ENCODE measurements around the gene KDM2B. TPM values are rescaled to one million over a fixed set of nuclear protein-coding genes. Genes with fewer than 3 reads are reported as not detected.

Gene KDM2B
- polyA plus RNA-seq, 1 of the 3 experiments (the other 2 are of a cell fraction) = 11.5 TPM

GRCh38 chr12:121507245-121507644 is 73.6 kb downstream of the KDM2B start:
- 97% methylated on average over 8 of the region's 8 CpGs for WGBS (ENCODE audit: low lambda C conversion rate)
- Histone ChIP-seq H3F3A (replicated peaks; ENCODE audit: insufficient read depth) (no peaks in the 10 kb centered on the region), H3K9me3 (no peaks in the 10 kb centered on the region), H3K4me3 (ENCODE audit: low read depth in 2 of 2, low read length in 1 of 2) (no peak overlapping the region), H2AFZ (ENCODE audit: low read depth) (no peak overlapping the region), H3K27me3 (ENCODE audit: insufficient read depth) (no peaks in the 10 kb centered on the region), H3K9me2 (no peaks in the 10 kb centered on the region), H3K27ac (ENCODE audit: low read depth in 2 of 2, low read length in 1 of 2) (no peak overlapping the region), H3K9ac (no peak overlapping the region), H3K4me2 (no peak overlapping the region), H3K4me1 (ENCODE audit: control insufficient read depth in 1 of 2, insufficient read depth in 2 of 2, low read depth in 1 of 2, low read length in 1 of 2) (no peaks in the 10 kb centered on the region), H3K79me2 (ENCODE audit: insufficient read depth) (no peaks in the 10 kb centered on the region), H3K36me3 (replicated peaks in 1 of 2; ENCODE audit: control insufficient read depth in 1 of 2, insufficient read depth in 2 of 2, low read length in 1 of 2) (peaks cover 0 to 3% of the 10 kb centered on the region in 2 experiments), H4K20me1 (ENCODE audit: insufficient read depth) (no peaks in the 10 kb centered on the region)
- no peak for TF ChIP-seq JUND (IDR thresholded peaks at IDR 0.05)
- no peak for TF ChIP-seq ZBTB33 (IDR thresholded peaks at IDR 0.05; ENCODE audit: borderline replicate concordance, low read depth)
- TF ChIP-seq TAF1 (IDR thresholded peaks at IDR 0.05; ENCODE audit: borderline replicate concordance, low read depth, low read length) = no peak
- no peak for TF ChIP-seq TEAD4 (IDR thresholded peaks at IDR 0.05; ENCODE audit: borderline replicate concordance, insufficient read depth)
- TF ChIP-seq GATA2 (CRISPR knock-in tag; IDR thresholded peaks at IDR 0.05) = no peak
- no peak for TF ChIP-seq CTCF (IDR thresholded peaks at IDR 0.05)
- no peak for TF ChIP-seq YY1 (IDR thresholded peaks at IDR 0.05; ENCODE audit: low read depth)
- TF ChIP-seq ELF1 (IDR thresholded peaks at IDR 0.05) = no peak
- TF ChIP-seq MXI1 (IDR thresholded peaks at IDR 0.05; ENCODE audit: low read depth, low read length) = no peak
- no peak for TF ChIP-seq REST (IDR thresholded peaks at IDR 0.05; ENCODE audit: low read depth, low read length)
- no peak for TF ChIP-seq FOSL2 (IDR thresholded peaks at IDR 0.05; ENCODE audit: borderline replicate concordance, low read depth)
- TF ChIP-seq MAX (IDR thresholded peaks at IDR 0.05; ENCODE audit: low read depth) = no peak
- no peak for TF ChIP-seq RXRA (IDR thresholded peaks at IDR 0.05; ENCODE audit: borderline replicate concordance, low read depth)
- no peak for TF ChIP-seq SMC3 (IDR thresholded peaks at IDR 0.05; ENCODE audit: low read depth, low read length)
- TF ChIP-seq TCF12 (IDR thresholded peaks at IDR 0.05) = no peak
- ChIA-PET CTCF (interaction anchor here (0.8 to 4.8 kb wide), 6 partner anchors 8 to 288 kb away, joined by 3 to 24 read pairs (median 4); no protein-coding TSS in a partner anchor), POLR2A (interaction anchor here (0.6 kb wide), 1 partner anchor 178 kb away, joined by 5 read pairs; no protein-coding TSS in a partner anchor)
- no peak for DNase-seq

Data from SK-N-SH (cell line).